Fibroblast of pulmonary artery (primary cell): Measurements from ENCODE around the gene CMTM4.

Experiments used
- DNase-seq: peaks from one replicate; pipeline ENCODE4 v3.0.0-alpha.2; 2010; ENCODE audit warnings: low read depth
- H3K4me3 ChIP-seq: replicated peaks from 2 replicates; pipeline ENCODE4 v1.5.1; 2011; ENCODE audit warnings: low read depth, mild to moderate bottlenecking, control low read depth, low read length, moderate library complexity
- TF ChIP-seq, protein P1 (sequence below): IDR thresholded peaks from 2 replicates; pipeline ENCODE4 v1.5.1; 2011; ENCODE audit warnings: mild to moderate bottlenecking, control low read depth, low read length, inconsistent platforms; ENCODE audit errors: missing control alignments

Gene CMTM4

DNA sequence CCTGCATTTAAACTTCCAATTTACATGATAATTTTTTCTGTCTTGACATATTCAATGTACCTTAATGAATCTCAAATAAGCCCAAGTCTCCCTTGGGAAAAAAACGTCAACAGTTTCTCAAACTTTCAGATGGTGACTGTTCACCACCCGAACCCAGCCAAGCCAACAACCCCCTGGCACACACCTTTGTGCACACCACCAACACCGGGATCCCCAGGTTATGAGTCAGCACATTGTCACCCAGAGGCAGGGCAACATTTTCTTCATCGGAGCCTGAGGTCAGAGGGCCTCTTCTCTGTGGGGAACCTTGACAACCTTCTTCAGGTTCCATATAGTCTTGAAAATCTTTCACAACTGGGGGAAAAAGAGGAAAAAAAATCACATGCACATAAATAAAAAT is 39.3 kb upstream of the CMTM4 start:
- TF ChIP-seq, protein P1, sequence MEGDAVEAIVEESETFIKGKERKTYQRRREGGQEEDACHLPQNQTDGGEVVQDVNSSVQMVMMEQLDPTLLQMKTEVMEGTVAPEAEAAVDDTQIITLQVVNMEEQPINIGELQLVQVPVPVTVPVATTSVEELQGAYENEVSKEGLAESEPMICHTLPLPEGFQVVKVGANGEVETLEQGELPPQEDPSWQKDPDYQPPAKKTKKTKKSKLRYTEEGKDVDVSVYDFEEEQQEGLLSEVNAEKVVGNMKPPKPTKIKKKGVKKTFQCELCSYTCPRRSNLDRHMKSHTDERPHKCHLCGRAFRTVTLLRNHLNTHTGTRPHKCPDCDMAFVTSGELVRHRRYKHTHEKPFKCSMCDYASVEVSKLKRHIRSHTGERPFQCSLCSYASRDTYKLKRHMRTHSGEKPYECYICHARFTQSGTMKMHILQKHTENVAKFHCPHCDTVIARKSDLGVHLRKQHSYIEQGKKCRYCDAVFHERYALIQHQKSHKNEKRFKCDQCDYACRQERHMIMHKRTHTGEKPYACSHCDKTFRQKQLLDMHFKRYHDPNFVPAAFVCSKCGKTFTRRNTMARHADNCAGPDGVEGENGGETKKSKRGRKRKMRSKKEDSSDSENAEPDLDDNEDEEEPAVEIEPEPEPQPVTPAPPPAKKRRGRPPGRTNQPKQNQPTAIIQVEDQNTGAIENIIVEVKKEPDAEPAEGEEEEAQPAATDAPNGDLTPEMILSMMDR: no peak
- no peak for DNase-seq
- no peak overlapping the region for H3K4me3 ChIP-seq

DNA sequence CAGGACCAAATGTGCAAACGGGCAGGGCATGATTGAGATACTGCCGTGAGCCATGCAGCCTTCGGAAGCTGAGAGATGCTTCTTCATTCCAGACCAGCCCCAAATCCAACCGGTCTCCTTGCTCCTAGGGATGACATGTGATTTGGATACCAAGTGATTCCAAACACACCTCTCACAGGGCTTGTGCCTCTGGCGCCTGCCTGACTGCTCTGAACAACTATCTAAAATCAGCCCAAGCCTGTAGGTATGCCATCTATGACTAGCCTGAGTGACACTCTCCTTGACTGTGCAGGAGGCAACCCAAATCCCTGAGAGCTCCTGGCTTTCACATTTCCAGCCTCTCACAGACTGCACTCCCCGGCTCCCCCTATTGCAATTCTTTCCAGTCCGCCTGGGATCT is 34.6 kb upstream of the CMTM4 start:
- H3K4me3 ChIP-seq: no peak overlapping the region
- no peak for DNase-seq
- TF ChIP-seq, protein P1: no peak

DNA sequence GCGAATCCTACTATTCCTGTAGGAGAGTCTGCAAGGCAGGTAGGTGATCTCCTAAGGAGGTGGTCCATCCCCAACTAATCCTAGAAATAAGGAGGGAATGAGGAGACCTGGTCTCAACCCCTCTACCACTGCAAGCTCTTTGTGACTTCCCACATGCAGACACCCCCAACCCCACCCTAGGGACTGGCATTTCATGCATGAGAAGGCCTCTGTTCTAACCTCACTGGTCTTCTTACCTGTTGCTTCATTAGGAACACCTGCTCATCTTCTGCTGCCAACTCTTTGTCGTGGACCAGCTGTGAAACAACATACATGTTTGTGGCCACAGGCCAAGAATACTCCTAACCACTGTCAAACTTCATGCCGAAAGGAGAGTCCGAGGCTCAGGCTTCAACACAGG is 32.3 kb upstream of the CMTM4 start:
- no peak for DNase-seq
- TF ChIP-seq, protein P1: no peak
- no peak overlapping the region for H3K4me3 ChIP-seq

DNA sequence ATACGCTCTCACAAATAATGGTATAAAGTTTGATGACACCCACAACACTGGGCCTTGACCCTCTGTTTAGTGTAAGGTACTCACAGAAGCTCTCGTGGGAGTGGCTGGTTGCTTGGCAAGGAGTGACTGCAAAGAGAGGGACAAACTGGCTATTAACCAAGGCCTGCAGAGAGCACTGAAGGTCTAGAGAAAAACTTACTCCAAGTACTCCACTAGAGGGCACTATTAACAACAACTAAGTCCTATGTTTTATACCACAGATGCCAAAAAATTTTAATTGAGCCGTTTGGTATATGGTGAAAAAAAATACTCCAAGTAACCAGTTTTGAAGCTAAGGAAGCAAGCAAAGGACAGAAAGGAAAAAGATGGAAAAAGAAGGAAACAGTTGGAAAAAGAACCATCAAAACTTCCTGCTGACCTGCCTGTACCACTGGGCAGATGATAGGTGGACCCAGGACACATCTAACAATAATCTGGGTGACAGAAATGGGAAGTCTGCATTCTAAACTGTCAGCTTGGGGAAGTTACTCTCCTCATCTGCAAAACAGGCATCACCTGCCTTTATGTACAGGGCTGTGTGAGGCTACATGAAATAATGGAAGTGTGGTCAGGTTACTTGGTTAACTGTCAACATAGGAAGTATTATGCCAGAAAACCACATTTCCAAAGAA is 31.7 kb upstream of the CMTM4 start:
- TF ChIP-seq, protein P1: peak; percentile 61
- peak; percentile 80 for DNase-seq
- H3K4me3 ChIP-seq: no peak overlapping the region

DNA sequence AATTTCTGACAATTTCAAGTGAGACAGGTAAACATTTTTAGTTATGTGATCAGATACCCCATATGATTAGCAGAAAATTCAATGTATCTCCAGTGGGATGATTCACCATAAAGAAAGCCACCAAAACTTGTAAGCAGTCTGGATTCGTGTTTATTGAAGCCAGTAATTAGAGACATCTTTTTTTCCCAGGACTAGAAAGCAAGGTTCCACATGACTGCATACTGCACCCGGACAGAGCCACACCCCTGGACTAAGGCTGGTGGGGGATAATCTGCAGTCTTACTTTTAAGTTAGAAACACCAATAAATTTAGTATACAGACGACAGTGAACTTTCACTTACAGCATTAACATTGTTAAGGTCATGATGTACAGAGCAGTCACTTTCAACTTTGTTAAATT is 24.2 kb upstream of the CMTM4 start:
- no peak overlapping the region for H3K4me3 ChIP-seq
- TF ChIP-seq, protein P1: no peak
- no peak for DNase-seq

DNA sequence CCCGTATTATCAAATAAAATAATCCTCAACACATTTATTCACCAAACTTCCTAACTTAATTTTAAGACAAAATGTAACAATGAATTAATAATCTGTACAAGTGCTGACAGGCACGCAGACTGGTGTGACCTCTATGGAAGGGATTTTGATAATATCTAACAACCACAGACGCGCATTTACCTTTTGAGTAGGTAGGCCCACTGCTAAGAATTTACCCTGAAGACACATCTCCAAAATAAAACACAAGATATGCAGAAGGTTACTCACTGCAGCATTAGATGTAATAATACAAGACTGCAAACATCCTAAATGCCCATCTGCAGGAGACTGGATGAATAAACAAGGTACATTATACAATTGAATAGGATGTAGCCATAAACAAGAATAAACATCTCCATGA is 22.7 kb upstream of the CMTM4 start:
- no peak for DNase-seq
- TF ChIP-seq, protein P1: no peak
- H3K4me3 ChIP-seq: no peak overlapping the region

DNA sequence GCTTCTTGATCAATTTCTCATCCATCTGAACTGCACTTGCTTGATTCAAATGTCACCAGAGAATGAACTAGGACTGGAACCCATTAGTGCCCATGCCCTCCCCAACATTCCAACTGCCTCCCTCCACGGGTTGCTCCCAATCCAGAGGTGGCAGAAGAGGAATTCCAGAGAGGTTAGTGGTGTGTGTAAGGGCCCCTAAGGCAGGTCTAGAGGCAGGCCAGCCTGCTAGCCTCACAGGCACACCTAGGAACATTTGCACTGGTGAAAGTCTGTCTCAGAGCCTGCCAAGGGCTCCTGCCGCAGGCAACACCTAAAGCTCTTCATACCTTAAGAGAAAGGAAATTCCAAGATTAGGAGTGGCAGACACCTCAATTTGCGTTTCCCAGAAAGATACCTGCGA is 21.2 kb upstream of the CMTM4 start:
- DNase-seq: no peak
- no peak overlapping the region for H3K4me3 ChIP-seq
- TF ChIP-seq, protein P1: no peak
